Esophagus squamous epithelium (tissue), 5 donors: ENCODE measurements around the gene MANSC4. TPM values are rescaled to one million over a fixed set of nuclear protein-coding genes. Genes with fewer than 3 reads are reported as not detected.
A peak's percentile ranks its signal among the peaks of the same experiment; 100 is the strongest.
"Not testable (repeated sequence)": the region's sequence is repeated elsewhere in the genome, so short reads cannot be mapped to it uniquely, and the experiment has no call there.

Experiments
- DNase-seq: peaks from one replicate; lab custom pipeline; 2025; lab: John Stamatoyannopoulos, UW
- H3K27ac ChIP-seq, 4 donors: fragments of 200-600 bp; sonication (generic); one replicate each; pipeline ENCODE4 v1.5.1; 2016 to 2019; ENCODE audit warnings: mild to moderate bottlenecking in 1 of 4
- H3K27me3 ChIP-seq, 4 donors: fragments of 200-600 bp; sonication (generic); 1 replicate in 3 of 4; 2 replicates in 1 of 4; pipeline versions ENCODE4 v1.5.1 to v1.6.0; 2017 to 2021; ENCODE audit warnings: antibody characterized with exemption in 1 of 4
- H3K36me3 ChIP-seq, 3 donors: fragments of 200-600 bp; sonication (generic); one replicate each; pipeline ENCODE4 v1.5.1; 2016 to 2019
- H3K4me1 ChIP-seq, 3 donors: fragments of 200-600 bp; sonication (generic); one replicate each; pipeline ENCODE4 v1.5.1; 2017 to 2019
- H3K4me3 ChIP-seq, 4 donors: fragments of 200-600 bp; sonication (generic); 1 replicate in 3 of 4; 2 replicates in 1 of 4; pipeline ENCODE4 v1.5.1; 2016 to 2019; ENCODE audit warnings: mild to moderate bottlenecking in 2 of 4, moderate library complexity in 1 of 4
- H3K9me3 ChIP-seq, 3 donors: fragments of 200-600 bp; sonication (generic); one replicate each; pipeline ENCODE4 v1.5.1; 2016 to 2019
- POLR2A ChIP-seq, 4 donors: fragments of 450-650 bp; IDR thresholded peaks; one replicate each; pipeline ENCODE4 v1.6.1; 2017; ENCODE audit warnings: antibody characterized with exemption in 4 of 4, mild to moderate bottlenecking in 4 of 4, moderate library complexity in 3 of 4
- WGBS, 2 donors: methylation state at CpG; one replicate each; pipeline ENCODE4 v1.1.5; 2018; 5-methylcytosine and 5-hydroxymethylcytosine counted together
- intact Hi-C: fragments of 100-400 bp; cut with DNase I; formaldehyde crosslinking; loops from one replicate; pipeline ENCODE4 v1.15.0; 2022
- total RNA-seq, 4 donors: library from RNA; depleted of rRNA; stranded (reverse); fragments of >200 nt; gene quantifications; one replicate each; pipeline ENCODE4 v1.1.0, GENCODE V29; 2016
- TF ChIP-seq, protein P1 (sequence below), 6 experiments: fragments of 450-650 bp in 4 of 6; fragments of 200-600 bp in 2 of 6; sonication (generic) in 2 of 6; IDR thresholded peaks; one replicate each; pipeline ENCODE4 v1.5.1; 2016 to 2019; ENCODE audit warnings: antibody characterized with exemption in 6 of 6, mild to moderate bottlenecking in 4 of 6, moderate library complexity in 4 of 6
- donor health status: DM: yes; HTN: yes; CAD: no.

Gene MANSC4
- total RNA-seq, 4 donors from 2014 or later, result not detected

DNA sequence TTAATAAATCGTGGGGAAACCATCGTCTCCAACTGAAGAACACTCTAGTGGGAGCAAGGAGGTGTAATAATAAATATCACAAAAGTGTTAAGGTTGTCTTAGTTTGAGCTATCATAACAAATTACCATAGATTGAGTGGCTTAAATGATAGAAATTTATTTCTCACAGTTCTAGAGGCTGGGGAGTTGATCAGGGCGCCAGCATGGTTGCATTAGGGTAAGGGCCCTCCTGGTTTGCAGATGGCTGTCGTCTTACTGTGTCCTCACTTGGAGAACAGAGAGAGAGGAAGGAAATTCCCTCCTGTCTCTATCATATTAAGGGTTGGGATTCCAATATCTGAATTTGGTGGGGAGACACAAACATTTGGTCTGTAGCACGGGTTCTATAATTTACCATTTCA, 36.4 kb downstream of the MANSC4 start:
- peaks cover 6 to 21% (median 15%) of the 10 kb centered on the region in 3 donors for H3K4me1 ChIP-seq
- no peak for DNase-seq
- H3K9me3 ChIP-seq, result no peaks in the 10 kb centered on the region
- H3K27ac ChIP-seq, result no peak overlapping the region
- H3K4me3 ChIP-seq, result no peak overlapping the region
- no peak for TF ChIP-seq POLR2A (IDR thresholded peaks at IDR 0.05)
- TF ChIP-seq, protein P1, sequence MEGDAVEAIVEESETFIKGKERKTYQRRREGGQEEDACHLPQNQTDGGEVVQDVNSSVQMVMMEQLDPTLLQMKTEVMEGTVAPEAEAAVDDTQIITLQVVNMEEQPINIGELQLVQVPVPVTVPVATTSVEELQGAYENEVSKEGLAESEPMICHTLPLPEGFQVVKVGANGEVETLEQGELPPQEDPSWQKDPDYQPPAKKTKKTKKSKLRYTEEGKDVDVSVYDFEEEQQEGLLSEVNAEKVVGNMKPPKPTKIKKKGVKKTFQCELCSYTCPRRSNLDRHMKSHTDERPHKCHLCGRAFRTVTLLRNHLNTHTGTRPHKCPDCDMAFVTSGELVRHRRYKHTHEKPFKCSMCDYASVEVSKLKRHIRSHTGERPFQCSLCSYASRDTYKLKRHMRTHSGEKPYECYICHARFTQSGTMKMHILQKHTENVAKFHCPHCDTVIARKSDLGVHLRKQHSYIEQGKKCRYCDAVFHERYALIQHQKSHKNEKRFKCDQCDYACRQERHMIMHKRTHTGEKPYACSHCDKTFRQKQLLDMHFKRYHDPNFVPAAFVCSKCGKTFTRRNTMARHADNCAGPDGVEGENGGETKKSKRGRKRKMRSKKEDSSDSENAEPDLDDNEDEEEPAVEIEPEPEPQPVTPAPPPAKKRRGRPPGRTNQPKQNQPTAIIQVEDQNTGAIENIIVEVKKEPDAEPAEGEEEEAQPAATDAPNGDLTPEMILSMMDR (IDR thresholded peaks at IDR 0.05), result no peak
- peaks cover 0 to 64% (median 0%) of the 10 kb centered on the region in 3 donors for H3K36me3 ChIP-seq
- WGBS, 2 donors, result 96 to 99% methylated on average over 4 to 5 of the region's 5 CpGs
- H3K27me3 ChIP-seq, result no peaks in the 10 kb centered on the region
- intact Hi-C loops, result no loop called here

DNA sequence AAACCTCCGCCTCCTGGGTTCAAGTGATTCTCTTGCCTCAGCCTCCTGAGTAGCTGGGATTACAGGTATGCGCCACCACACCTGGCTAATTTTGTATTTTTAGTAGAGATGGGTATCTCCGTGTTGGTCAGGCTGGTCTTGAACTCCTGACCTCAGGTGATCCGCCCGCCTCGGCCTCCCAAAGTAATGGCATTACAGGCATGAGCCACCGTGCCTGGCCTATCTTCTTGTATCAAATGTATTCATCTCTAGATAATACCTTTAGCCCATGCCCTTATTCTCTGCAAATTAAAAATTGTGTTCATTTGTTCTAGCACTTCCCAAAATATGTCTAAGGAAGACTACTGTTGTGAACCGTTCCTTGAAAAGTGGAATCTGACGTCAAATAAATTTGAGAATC, 45.7 kb downstream of the MANSC4 start:
- H3K36me3 ChIP-seq, result peaks cover 0 to 86% (median 5%) of the 10 kb centered on the region in 3 donors
- H3K9me3 ChIP-seq, H3K4me1 ChIP-seq, H3K27me3 ChIP-seq, H3K27ac ChIP-seq, DNase-seq, H3K4me3 ChIP-seq: not testable (repeated sequence)
- intact Hi-C loops, result loop anchor here (5.0 kb wide), 1 partner anchor 83 kb away; no protein-coding TSS in a partner anchor
- WGBS, 2 donors, result 94 to 97% methylated on average over 9 of the region's 9 CpGs

DNA sequence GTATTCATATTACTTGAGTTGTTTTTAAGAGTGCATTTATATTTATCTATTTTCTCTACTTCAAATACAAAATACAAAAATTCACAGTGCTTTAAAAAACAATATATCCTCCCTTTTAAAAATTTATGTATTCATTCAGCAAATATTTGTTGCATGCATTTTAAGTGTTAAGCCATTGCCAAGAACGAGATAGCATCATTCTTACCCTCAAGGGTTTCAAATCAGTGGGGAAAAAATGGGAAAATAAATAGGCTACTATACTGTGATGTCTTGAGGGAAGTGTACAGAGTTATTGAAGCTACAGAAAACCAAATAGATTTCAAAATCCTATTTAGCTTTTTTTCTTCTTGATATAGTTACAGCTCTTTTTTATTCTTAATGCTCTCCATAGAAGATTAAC, 46.2 kb downstream of the MANSC4 start:
- Histone ChIP-seq H3K27me3 (no peaks in the 10 kb centered on the region), H3K27ac (no peak overlapping the region), H3K4me1 (no peaks in the 10 kb centered on the region), H3K4me3 (no peak overlapping the region), H3K9me3 (no peaks in the 10 kb centered on the region), H3K36me3 (peaks cover 0 to 86% (median 5%) of the 10 kb centered on the region in 3 donors)
- no peak for DNase-seq
- TF ChIP-seq, protein P1 (IDR thresholded peaks at IDR 0.05), result no peak
- TF ChIP-seq POLR2A (IDR thresholded peaks at IDR 0.05), result no peak
- WGBS, 2 donors, result 80 to 85% methylated on average over 1 of the region's 1 CpG
- intact Hi-C loops, result loop anchor here (5.0 kb wide), 1 partner anchor 84 kb away; no protein-coding TSS in a partner anchor

DNA sequence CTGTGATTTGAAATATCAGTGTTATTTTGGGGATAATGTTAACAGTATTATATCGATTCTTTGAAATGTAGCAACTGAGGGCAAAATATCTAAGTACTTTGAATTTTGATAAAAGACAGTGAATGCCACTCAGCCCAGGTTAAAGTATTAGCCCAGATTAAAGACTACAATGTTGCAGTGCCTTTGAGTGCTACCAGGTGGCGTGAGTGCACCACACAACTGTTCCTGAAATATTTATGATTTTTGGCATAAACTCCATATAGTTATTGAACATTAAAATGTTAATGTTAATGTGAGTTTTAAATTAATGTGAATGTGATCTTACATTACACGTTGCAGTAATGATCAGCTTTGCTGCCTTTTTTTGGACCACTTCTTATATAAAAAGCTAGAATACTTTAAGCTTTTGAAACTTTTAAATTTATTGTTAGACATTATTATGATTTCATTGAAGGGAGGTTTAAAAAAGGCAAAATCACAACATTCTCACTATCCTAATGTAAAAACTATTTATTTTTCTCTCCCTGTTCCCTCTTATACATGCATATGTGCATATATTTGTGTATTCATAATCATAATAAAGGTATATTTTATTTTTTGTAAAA, 46.9 kb downstream of the MANSC4 start:
- no peak for DNase-seq
- intact Hi-C loops, result loop anchor here (5.0 kb wide), 1 partner anchor 84 kb away; no protein-coding TSS in a partner anchor
- WGBS, 2 donors, result 17 to 20% methylated on average over 3 of the region's 3 CpGs

DNA sequence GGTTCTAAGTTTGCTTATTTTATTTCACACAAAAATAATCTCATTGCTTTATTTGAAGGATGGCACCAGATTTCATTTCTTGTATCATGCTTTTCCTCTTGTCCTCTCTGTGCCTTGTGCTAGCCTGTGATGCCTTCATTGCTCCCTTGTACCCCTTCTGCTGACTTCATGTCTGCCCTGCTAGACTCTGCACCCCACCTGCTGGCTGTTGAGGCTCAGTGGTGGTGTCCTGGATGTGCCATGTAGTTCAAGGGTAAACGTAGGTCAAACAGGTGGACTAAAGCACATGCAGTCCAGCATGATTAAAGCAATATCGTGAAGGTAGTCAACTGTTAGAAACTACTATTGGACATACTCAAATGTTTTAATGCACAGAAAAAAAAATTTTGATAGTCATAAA, 47.8 kb downstream of the MANSC4 start:
- Histone ChIP-seq H3K4me1 (no peaks in the 10 kb centered on the region), H3K27ac (no peak overlapping the region), H3K4me3 (no peak overlapping the region), H3K27me3 (no peaks in the 10 kb centered on the region), H3K9me3 (no peaks in the 10 kb centered on the region), H3K36me3 (peaks cover 0 to 86% (median 5%) of the 10 kb centered on the region in 3 donors)
- intact Hi-C loops, result loop anchor here (5.0 kb wide), 1 partner anchor 85 kb away; no protein-coding TSS in a partner anchor
- TF ChIP-seq POLR2A (IDR thresholded peaks at IDR 0.05), result no peak
- TF ChIP-seq, protein P1 (IDR thresholded peaks at IDR 0.05), result peak in 1 of 6 experiments; percentile 22
- WGBS, 2 donors, result 60 to 67% methylated on average over 2 of the region's 2 CpGs
- no peak for DNase-seq

More for the DNA sequence above, 46.9 kb downstream of the MANSC4 start:
- Histone ChIP-seq H3K9me3 (no peaks in the 10 kb centered on the region), H3K27ac (no peak overlapping the region), H3K27me3 (no peaks in the 10 kb centered on the region), H3K4me1 (no peaks in the 10 kb centered on the region), H3K36me3 (peaks cover 0 to 86% (median 5%) of the 10 kb centered on the region in 3 donors), H3K4me3 (no peak overlapping the region)
- TF ChIP-seq, protein P1 (IDR thresholded peaks at IDR 0.05), result peak; percentile 55 to 92 (median 82)
- TF ChIP-seq POLR2A (IDR thresholded peaks at IDR 0.05), result no peak
